Activated B cell treated with CpG ODN at 0.5 μM for 24 hours (primary cell): ENCODE measurements around the gene COPB2. TPM values are rescaled to one million over a fixed set of nuclear protein-coding genes. Genes with fewer than 3 reads are reported as not detected.
A peak's percentile ranks its signal among the peaks of the same experiment; 100 is the strongest.

Source experiments
- ATAC-seq: fragments of 200-7000 bp; cut with Tn5 transposase; one replicate; pipeline ENCODE4 v1.10.0; 2021; ENCODE audit warnings: low read depth, mild to moderate bottlenecking, moderate library complexity
- CTCF ChIA-PET: fragments of 350-600 bp; sonication (Branson Sonifier 250); formaldehyde crosslinking; loops from one replicate; lab custom pipeline; 2021; ENCODE audit warnings: antibody characterized with exemption; lab: Charles Lee
- POLR2A ChIA-PET: fragments of 350-600 bp; sonication (Branson Sonifier 250); formaldehyde crosslinking; loops from one replicate; lab custom pipeline; 2021; ENCODE audit warnings: antibody characterized with exemption; lab: Charles Lee
- DNase-seq: peaks from one replicate; pipeline ENCODE4 v3.0.0; 2022
- H3K27ac Mint-ChIP-seq: one replicate; pipeline ENCODE4 v1.8.0; 2020; ENCODE audit warnings: mixed read lengths
- H3K27me3 Mint-ChIP-seq: one replicate; pipeline ENCODE4 v1.8.0; 2021; ENCODE audit warnings: mixed read lengths
- H3K36me3 Mint-ChIP-seq: one replicate; pipeline ENCODE4 v1.8.0; 2021; ENCODE audit warnings: low read depth, mixed read lengths
- H3K4me1 Mint-ChIP-seq: one replicate; pipeline ENCODE4 v1.8.0; 2021; ENCODE audit warnings: mixed read lengths
- H3K4me3 Mint-ChIP-seq: one replicate; pipeline ENCODE4 v1.8.0; 2020; ENCODE audit warnings: mild to moderate bottlenecking, mixed read lengths
- H3K9me3 Mint-ChIP-seq: one replicate; pipeline ENCODE4 v1.8.0; 2020; ENCODE audit warnings: mixed read lengths
- CTCF ChIP-seq: fragments of 200-600 bp; IDR thresholded peaks from one replicate; pipeline ENCODE4 v1.8.0; 2022; ENCODE audit warnings: antibody characterized with exemption, mild to moderate bottlenecking
- intact Hi-C: fragments of 100-400 bp; cut with micrococcal nuclease; formaldehyde crosslinking; loops from one replicate; pipeline ENCODE4 v1.15.1; 2024
- total RNA-seq: library from RNA; stranded (reverse); gene quantifications from 2 replicates; pipeline ENCODE4 v1.2.3, GENCODE V29; 2022

COPB2 gene
- total RNA-seq, 1 donor from 2014 or later = 91.4 TPM

GRCh38 chr3:139354661-139355060 is 34.8 kb downstream of the COPB2 start:
- CTCF ChIA-PET = no interaction called here
- POLR2A ChIA-PET = interaction anchor here (2.5 kb wide), 1 partner anchor 35 kb away, joined by 10 read pairs; the partner anchor contains the start of gene COPB2

GRCh38 chr3:139353920-139354556 is 35.4 kb downstream of the COPB2 start:
- TF ChIP-seq CTCF = no peak
- CTCF ChIA-PET = interaction anchor here (0.5 to 0.6 kb wide), 2 partner anchors 413 to 758 kb away, joined by 3 to 4 read pairs; no protein-coding TSS in a partner anchor
- H3K9me3 Mint-ChIP-seq = no peaks in the 10 kb centered on the region
- no peak overlapping the region for H3K4me3 Mint-ChIP-seq
- no peaks in the 10 kb centered on the region for H3K27me3 Mint-ChIP-seq
- peaks cover 86% of the 10 kb centered on the region for H3K36me3 Mint-ChIP-seq
- peaks cover 2% of the 10 kb centered on the region for H3K4me1 Mint-ChIP-seq
- POLR2A ChIA-PET = interaction anchor here (2.5 kb wide), 1 partner anchor 35 kb away, joined by 10 read pairs; the partner anchor contains the start of gene COPB2
- ATAC-seq = peak; percentile 45
- H3K27ac Mint-ChIP-seq = no peak overlapping the region
- DNase-seq = no peak
- intact Hi-C loops = loop anchor here (2.0 kb wide), 1 partner anchor 13 kb away; no protein-coding TSS in a partner anchor

More at GRCh38 chr3:139354661-139355060, 34.8 kb downstream of the COPB2 start:
- Mint-ChIP-seq H3K4me1 (peaks cover 2% of the 10 kb centered on the region), H3K27me3 (no peaks in the 10 kb centered on the region), H3K27ac (no peak overlapping the region), H3K9me3 (no peaks in the 10 kb centered on the region), H3K36me3 (peaks cover 86% of the 10 kb centered on the region), H3K4me3 (no peak overlapping the region)
- ATAC-seq (no peak), DNase-seq (no peak)
- no peak for TF ChIP-seq CTCF
- intact Hi-C loops = no loop called here

- ChIA-PET POLR2A (no interaction called here), CTCF (no interaction called here)
- TF ChIP-seq CTCF = no peak
- Mint-ChIP-seq H3K27me3 (no peaks in the 10 kb centered on the region), H3K4me1 (peaks cover 3% of the 10 kb centered on the region), H3K4me3 (no peak overlapping the region), H3K36me3 (peaks cover 47% of the 10 kb centered on the region), H3K9me3 (peaks cover 4% of the 10 kb centered on the region), H3K27ac (no peak overlapping the region)
- no peak for ATAC-seq
- no peak for DNase-seq
- intact Hi-C loops = loop anchor here (10.0 kb wide), 1 partner anchor 1162 kb away; the partner anchor contains the start of gene ARMC8
Measured at GRCh38 chr3:139346771-139347170, 42.7 kb downstream of the COPB2 start.

GRCh38 chr3:139343895-139344856 is 45.3 kb downstream of the COPB2 start, which contains the start of gene MRPS22:
MRPS22 (plus strand) TSS chr3:139344020; CDS start chr3:139344027, 7 bp downstream.
- H3K4me3 Mint-ChIP-seq = no peak within 1 kb of the TSS
- peaks cover 4% of the 10 kb centered on the region for H3K9me3 Mint-ChIP-seq
- DNase-seq (peak; percentile 64), ATAC-seq (peak; percentile 99)
- ChIA-PET POLR2A (interaction anchor here (1.7 kb wide), 1 partner anchor 45 kb away, joined by 13 read pairs; the partner anchor contains the start of gene COPB2), CTCF (interaction anchor here (1.0 kb wide), 1 partner anchor 15 kb away, joined by 5 read pairs; no protein-coding TSS in a partner anchor)
- peak within 1 kb of the TSS; percentile 4 for H3K27ac Mint-ChIP-seq
- H3K27me3 Mint-ChIP-seq = peaks cover 16% of the 10 kb centered on the region
- intact Hi-C loops = loop anchor here (1.0 to 10.0 kb wide), 3 partner anchors 45 to 1598 kb away; partner anchors contain the start of genes ARMC8, COPB2 and SLC25A36
- TF ChIP-seq CTCF = no peak
- H3K36me3 Mint-ChIP-seq = peaks cover 22% of the 10 kb centered on the region
- H3K4me1 Mint-ChIP-seq = peaks cover 3% of the 10 kb centered on the region
